Osteoblast (primary cell): Measurements from ENCODE around the gene ST6GALNAC3. TPM values are rescaled to one million over a fixed set of nuclear protein-coding genes. Genes with fewer than 3 reads are reported as not detected.

Experiments used
- DNase-seq: peaks from one replicate; pipeline ENCODE4 v3.0.0; 2011; ENCODE audit warnings: low spot score, mixed read lengths; ENCODE audit not compliant: insufficient read length; ENCODE audit errors: missing footprints
- H2AFZ ChIP-seq: 2 replicates; pipeline ENCODE4 v1.6.0; 2011; ENCODE audit warnings: mild to moderate bottlenecking, low read length
- H3K27ac ChIP-seq: 2 replicates; pipeline ENCODE4 v1.5.1; 2011; ENCODE audit warnings: mild to moderate bottlenecking, low read depth, low read length, moderate library complexity
- H3K27me3 ChIP-seq: 2 replicates; pipeline ENCODE4 v1.6.0; 2012; ENCODE audit warnings: mild to moderate bottlenecking, control low read depth, inconsistent platforms, low read length, moderate library complexity; ENCODE audit not compliant: insufficient read depth
- H3K36me3 ChIP-seq: 2 replicates; pipeline ENCODE4 v1.5.1; 2011; ENCODE audit warnings: mild to moderate bottlenecking, low read length, control low read depth, moderate library complexity; ENCODE audit not compliant: insufficient read depth
- H3K4me1 ChIP-seq: 2 replicates; pipeline ENCODE4 v1.5.1; 2011; ENCODE audit warnings: mild to moderate bottlenecking, low read length, control low read depth, moderate library complexity; ENCODE audit not compliant: insufficient read depth
- H3K4me2 ChIP-seq: 2 replicates; pipeline ENCODE4 v1.6.0; 2011; ENCODE audit warnings: mild to moderate bottlenecking, low read length; ENCODE audit not compliant: insufficient read depth
- H3K4me3 ChIP-seq: fragments of 200-600 bp; sonication (generic); 3 replicates; pipeline ENCODE4 v1.5.1; 2012; ENCODE audit warnings: mild to moderate bottlenecking, low read length, inconsistent platforms; ENCODE audit not compliant: insufficient read depth
- H3K79me2 ChIP-seq: 2 replicates; pipeline ENCODE4 v1.6.0; 2012; ENCODE audit warnings: mild to moderate bottlenecking, low read length, control low read depth, inconsistent platforms; ENCODE audit not compliant: insufficient read depth
- H3K9me3 ChIP-seq: 2 replicates; pipeline ENCODE4 v1.5.1; 2011; ENCODE audit warnings: low read depth, low read length, control low read depth
- H4K20me1 ChIP-seq: 2 replicates; pipeline ENCODE4 v1.6.0; 2012; ENCODE audit warnings: mild to moderate bottlenecking, low read length, control low read depth; ENCODE audit not compliant: insufficient read depth
- CTCF ChIP-seq: IDR thresholded peaks from 2 replicates; pipeline ENCODE4 v1.5.1; 2011; ENCODE audit warnings: mild to moderate bottlenecking, low read depth, low read length, moderate library complexity; ENCODE audit errors: extremely low read depth
- total RNA-seq: library from RNA; depleted of rRNA; stranded (reverse); fragments of >200 nt; gene quantifications from 2 replicates; pipeline ENCODE4 v1.2.3, GENCODE V29; 2012

The ST6GALNAC3 gene
- total RNA-seq, 1 donor = not detected

- no peak overlapping the region for H3K4me3 ChIP-seq
- no peaks in the 10 kb centered on the region for H3K36me3 ChIP-seq
- no peaks in the 10 kb centered on the region for H3K27me3 ChIP-seq
- no peak overlapping the region for H2AFZ ChIP-seq
- no peaks in the 10 kb centered on the region for H3K79me2 ChIP-seq
- H4K20me1 ChIP-seq = no peaks in the 10 kb centered on the region
- no peaks in the 10 kb centered on the region for H3K9me3 ChIP-seq
- H3K4me2 ChIP-seq = no peak overlapping the region
- H3K27ac ChIP-seq = no peak overlapping the region
- no peak for DNase-seq
- no peaks in the 10 kb centered on the region for H3K4me1 ChIP-seq
- no peak for TF ChIP-seq CTCF
Observed at GRCh38 chr1:76351655-76352054, 277.1 kb downstream of the ST6GALNAC3 start.

- Histone ChIP-seq H3K27me3 (no peaks in the 10 kb centered on the region), H3K79me2 (no peaks in the 10 kb centered on the region), H3K4me2 (no peak overlapping the region), H3K9me3 (no peaks in the 10 kb centered on the region), H3K4me1 (no peaks in the 10 kb centered on the region), H3K4me3 (no peak overlapping the region), H4K20me1 (no peaks in the 10 kb centered on the region), H2AFZ (no peak overlapping the region), H3K36me3 (no peaks in the 10 kb centered on the region), H3K27ac (no peak overlapping the region)
- no peak for TF ChIP-seq CTCF
- no peak for DNase-seq
Observed at GRCh38 chr1:76352741-76353435, 278.3 kb downstream of the ST6GALNAC3 start.

GRCh38 chr1:76354236-76354635, 279.7 kb downstream of the ST6GALNAC3 start:
- no peaks in the 10 kb centered on the region for H4K20me1 ChIP-seq
- no peak overlapping the region for H3K4me2 ChIP-seq
- no peaks in the 10 kb centered on the region for H3K4me1 ChIP-seq
- H3K79me2 ChIP-seq = no peaks in the 10 kb centered on the region
- no peak overlapping the region for H3K27ac ChIP-seq
- no peaks in the 10 kb centered on the region for H3K9me3 ChIP-seq
- H2AFZ ChIP-seq = no peak overlapping the region
- no peaks in the 10 kb centered on the region for H3K27me3 ChIP-seq
- H3K4me3 ChIP-seq = no peak overlapping the region
- no peak for DNase-seq
- TF ChIP-seq CTCF = no peak
- H3K36me3 ChIP-seq = no peaks in the 10 kb centered on the region

- H3K9me3 ChIP-seq = no peaks in the 10 kb centered on the region
- no peaks in the 10 kb centered on the region for H3K4me1 ChIP-seq
- H4K20me1 ChIP-seq = no peaks in the 10 kb centered on the region
- H2AFZ ChIP-seq = no peak overlapping the region
- no peak overlapping the region for H3K4me3 ChIP-seq
- no peak for DNase-seq
- no peak for TF ChIP-seq CTCF
- no peaks in the 10 kb centered on the region for H3K79me2 ChIP-seq
- H3K4me2 ChIP-seq = no peak overlapping the region
- H3K36me3 ChIP-seq = no peaks in the 10 kb centered on the region
- H3K27me3 ChIP-seq = no peaks in the 10 kb centered on the region
- H3K27ac ChIP-seq = no peak overlapping the region
Observed at GRCh38 chr1:76366726-76367125, 292.2 kb downstream of the ST6GALNAC3 start.
